Endothelial cell of umbilical vein (primary cell): ENCODE results near the gene FAM43A.

Source experiments
- CTCF ChIP-seq, 2 donors: IDR thresholded peaks; 1 replicate in 1 of 2; 2 replicates in 1 of 2; pipeline ENCODE4 v1.5.1; 2011; ENCODE audit warnings: low read length in 2 of 2, mild to moderate bottlenecking in 2 of 2, moderate library complexity in 2 of 2, control low read depth in 1 of 2, inconsistent platforms in 1 of 2, low read depth in 1 of 2; ENCODE audit not compliant: insufficient read depth in 1 of 2; ENCODE audit errors: extremely low read depth in 1 of 2
- GATA2 ChIP-seq: IDR thresholded peaks from 2 replicates; pipeline ENCODE4 v1.7.0; 2011; ENCODE audit warnings: low read depth, mild to moderate bottlenecking, moderate library complexity, mixed read lengths, low read length; ENCODE audit not compliant: insufficient read length, insufficient read depth
- POLR2A ChIP-seq: IDR thresholded peaks from 2 replicates; pipeline ENCODE4 v1.6.1; 2012; ENCODE audit warnings: low read depth, mild to moderate bottlenecking, control low read depth, low read length
- POLR2AphosphoS5 ChIP-seq: IDR thresholded peaks from 2 replicates; pipeline ENCODE4 v1.6.1; 2012; ENCODE audit warnings: low read depth, mild to moderate bottlenecking, control low read depth, low read length, moderate library complexity; ENCODE audit not compliant: insufficient read depth
- TF ChIP-seq, protein P1 (sequence below): IDR thresholded peaks from 2 replicates; pipeline ENCODE4 v1.6.1; 2011; ENCODE audit not compliant: insufficient read depth, insufficient read length

DNA sequence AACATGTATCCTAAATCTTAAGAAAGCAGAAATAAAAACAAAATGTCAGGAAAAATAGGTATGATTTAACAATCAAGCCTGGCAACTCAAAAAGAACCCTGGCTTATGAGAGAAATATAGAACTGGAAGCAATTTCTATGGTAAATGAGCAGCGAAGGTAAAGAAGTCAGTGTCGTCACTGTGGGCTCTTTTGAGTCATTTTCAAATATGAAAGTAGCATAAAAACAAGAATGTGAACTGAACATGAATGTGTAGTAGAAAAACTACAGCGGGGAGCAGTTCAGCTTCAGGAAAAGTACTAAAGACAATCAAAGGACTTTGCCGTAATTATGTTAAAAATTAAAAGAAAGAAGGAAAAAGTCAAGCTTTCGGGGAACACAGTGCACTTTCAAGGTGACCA lies 31.2 kb upstream of the FAM43A start:
- TF ChIP-seq POLR2AphosphoS5, result no peak
- TF ChIP-seq GATA2, result no peak
- TF ChIP-seq CTCF (IDR thresholded peaks at IDR 0.05; ENCODE audit: extremely low read depth in 1 of 2, insufficient read depth in 1 of 2, low read depth in 1 of 2, low read length in 2 of 2), result no peak
- TF ChIP-seq, protein P1, sequence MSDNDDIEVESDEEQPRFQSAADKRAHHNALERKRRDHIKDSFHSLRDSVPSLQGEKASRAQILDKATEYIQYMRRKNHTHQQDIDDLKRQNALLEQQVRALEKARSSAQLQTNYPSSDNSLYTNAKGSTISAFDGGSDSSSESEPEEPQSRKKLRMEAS, result no peak
- no peak for TF ChIP-seq POLR2A
